ENCODE measurements around the gene ZNF611. TPM values are rescaled to one million over a fixed set of nuclear protein-coding genes. Genes with fewer than 3 reads are reported as not detected.
A peak's percentile ranks its signal among the peaks of the same experiment; 100 is the strongest.
"Not testable (repeated sequence)": the region's sequence is repeated elsewhere in the genome, so short reads cannot be mapped to it uniquely, and the experiment has no call there.

Gene ZNF611
- total RNA-seq, 1 experiment from 2014 or later, result 14.1 TPM

GRCh38 chr19:52734331-52734892, 432 bp downstream of the ZNF611 start:
- Histone ChIP-seq H3K9me3 (replicated peaks) (peaks cover 4% of the 10 kb centered on the region; the same call in 1 of the 2 replicates), H3K36me3 (peaks cover 7% of the 10 kb centered on the region), H3K27ac (peak overlapping the region; percentile 60), H3K4me1 (replicated peaks) (peaks cover 5% of the 10 kb centered on the region; the same call in 1 of the 2 replicates), H3K4me3 (peak overlapping the region; percentile 71), H3K27me3 (replicated peaks) (no peaks in the 10 kb centered on the region)
- no peak for DNase-seq (ENCODE audit: low read depth in 1 of 2, low spot score in 2 of 2)

GRCh38 chr19:52726051-52726450, 8.8 kb downstream of the ZNF611 start:
- H3K4me3 ChIP-seq; DNase-seq (ENCODE audit: low read depth in 1 of 2, low spot score in 2 of 2); H3K36me3 ChIP-seq; H3K4me1 ChIP-seq (replicated peaks); H3K27me3 ChIP-seq (replicated peaks); H3K9me3 ChIP-seq (replicated peaks); H3K27ac ChIP-seq: not testable (repeated sequence)

GRCh38 chr19:52725528-52725961, 9.3 kb downstream of the ZNF611 start:
- Histone ChIP-seq H3K27ac (no peak overlapping the region), H3K4me1 (replicated peaks) (no peaks in the 10 kb centered on the region), H3K4me3 (no peak overlapping the region), H3K36me3 (peaks cover 9% of the 10 kb centered on the region), H3K27me3 (replicated peaks) (no peaks in the 10 kb centered on the region), H3K9me3 (replicated peaks) (no peaks in the 10 kb centered on the region)
- DNase-seq (ENCODE audit: low read depth in 1 of 2, low spot score in 2 of 2), result no peak

GRCh38 chr19:52724701-52725514, 9.9 kb downstream of the ZNF611 start:
- Histone ChIP-seq H3K36me3 (peaks cover 9% of the 10 kb centered on the region), H3K27me3 (replicated peaks) (no peaks in the 10 kb centered on the region), H3K27ac (no peak overlapping the region), H3K9me3 (replicated peaks) (no peaks in the 10 kb centered on the region), H3K4me1 (replicated peaks) (no peaks in the 10 kb centered on the region), H3K4me3 (no peak overlapping the region)
- DNase-seq (ENCODE audit: low read depth in 1 of 2, low spot score in 2 of 2), result no peak

GRCh38 chr19:52723907-52724598, 10.8 kb downstream of the ZNF611 start:
- H3K36me3 ChIP-seq; H3K4me3 ChIP-seq; H3K27ac ChIP-seq; H3K9me3 ChIP-seq (replicated peaks); H3K4me1 ChIP-seq (replicated peaks); DNase-seq (ENCODE audit: low read depth in 1 of 2, low spot score in 2 of 2); H3K27me3 ChIP-seq (replicated peaks): not testable (repeated sequence)

GRCh38 chr19:52722062-52723003, 12.5 kb downstream of the ZNF611 start:
- H3K9me3 ChIP-seq (replicated peaks), result no peaks in the 10 kb centered on the region
- H3K27ac ChIP-seq, result no peak overlapping the region

GRCh38 chr19:52720541-52720940, 14.3 kb downstream of the ZNF611 start:
- H3K27ac ChIP-seq; H3K9me3 ChIP-seq (replicated peaks); H3K27me3 ChIP-seq (replicated peaks); H3K4me1 ChIP-seq (replicated peaks); H3K4me3 ChIP-seq; DNase-seq (ENCODE audit: low read depth in 1 of 2, low spot score in 2 of 2); H3K36me3 ChIP-seq: not testable (repeated sequence)

More at GRCh38 chr19:52722062-52723003, 12.5 kb downstream of the ZNF611 start:
- peak; percentile 64 to 74 for DNase-seq (ENCODE audit: low read depth in 1 of 2, low spot score in 2 of 2)
- Histone ChIP-seq H3K4me3 (no peak overlapping the region), H3K4me1 (replicated peaks) (no peaks in the 10 kb centered on the region), H3K27me3 (replicated peaks) (no peaks in the 10 kb centered on the region), H3K36me3 (peaks cover 4% of the 10 kb centered on the region)

GRCh38 chr19:52716522-52716921, 18.3 kb downstream of the ZNF611 start:
- no peaks in the 10 kb centered on the region for H3K27me3 ChIP-seq (replicated peaks)
- H3K4me1 ChIP-seq (replicated peaks), result peaks cover 4% of the 10 kb centered on the region; the same call in 1 of the 2 replicates
- no peak for DNase-seq (ENCODE audit: low read depth in 1 of 2, low spot score in 2 of 2)
- peaks cover 15% of the 10 kb centered on the region; the same call in 1 of the 2 replicates for H3K36me3 ChIP-seq
- H3K27ac ChIP-seq, result no peak overlapping the region
- no peaks in the 10 kb centered on the region for H3K9me3 ChIP-seq (replicated peaks)
- H3K4me3 ChIP-seq, result no peak overlapping the region

- DNase-seq (ENCODE audit: low read depth in 1 of 2, low spot score in 2 of 2), result peak in 1 of 2 experiments; percentile 12
- not testable (repeated sequence) for H3K27me3 ChIP-seq (replicated peaks); H3K27ac ChIP-seq; H3K9me3 ChIP-seq (replicated peaks); H3K4me1 ChIP-seq (replicated peaks); H3K4me3 ChIP-seq
- peaks cover 15% of the 10 kb centered on the region; the same call in 1 of the 2 replicates for H3K36me3 ChIP-seq
Observed at GRCh38 chr19:52715902-52716301, 18.9 kb downstream of the ZNF611 start.

- not testable (repeated sequence) for H3K4me1 ChIP-seq (replicated peaks); DNase-seq (ENCODE audit: low read depth in 1 of 2, low spot score in 2 of 2); H3K4me3 ChIP-seq; H3K9me3 ChIP-seq (replicated peaks); H3K27ac ChIP-seq; H3K27me3 ChIP-seq (replicated peaks)
- H3K36me3 ChIP-seq, result peaks cover 15% of the 10 kb centered on the region; the same call in 1 of the 2 replicates
Observed at GRCh38 chr19:52715330-52715729, 19.5 kb downstream of the ZNF611 start.

- H3K9me3 ChIP-seq (replicated peaks), result not testable (repeated sequence)
- H3K36me3 ChIP-seq, result peaks cover 17% of the 10 kb centered on the region; the same call in 1 of the 2 replicates
Observed at GRCh38 chr19:52713051-52713450, 21.8 kb downstream of the ZNF611 start.

GRCh38 chr19:52711661-52712060, 23.2 kb downstream of the ZNF611 start:
- not testable (repeated sequence) for H3K27me3 ChIP-seq (replicated peaks); DNase-seq (ENCODE audit: low read depth in 1 of 2, low spot score in 2 of 2); H3K4me3 ChIP-seq; H3K9me3 ChIP-seq (replicated peaks); H3K27ac ChIP-seq; H3K4me1 ChIP-seq (replicated peaks)
- peaks cover 22% of the 10 kb centered on the region for H3K36me3 ChIP-seq

More at GRCh38 chr19:52713051-52713450, 21.8 kb downstream of the ZNF611 start:
- not testable (repeated sequence) for H3K4me1 ChIP-seq (replicated peaks); DNase-seq (ENCODE audit: low read depth in 1 of 2, low spot score in 2 of 2); H3K4me3 ChIP-seq; H3K27me3 ChIP-seq (replicated peaks); H3K27ac ChIP-seq

GRCh38 chr19:52710538-52710937, 24.3 kb downstream of the ZNF611 start:
- Histone ChIP-seq H3K4me1 (replicated peaks) (0 out of 2 replicates have a peak, but pooled peaks cover 4% of the 10 kb centered on the region), H3K27ac (no peak overlapping the region), H3K36me3 (peaks cover 31% of the 10 kb centered on the region), H3K27me3 (replicated peaks) (no peaks in the 10 kb centered on the region), H3K9me3 (replicated peaks) (no peaks in the 10 kb centered on the region; the same call in 1 of the 2 replicates), H3K4me3 (no peak overlapping the region)
- DNase-seq (ENCODE audit: low read depth in 1 of 2, low spot score in 2 of 2), result no peak

All from SJSA1 (cell line).